Measurements from ENCODE around the gene ARMC2. TPM values are rescaled to one million over a fixed set of nuclear protein-coding genes. Genes with fewer than 3 reads are reported as not detected.

The ARMC2 gene
- total RNA-seq, 1 donor from 2014 or later: 6.9 TPM

- no peak for DNase-seq
- Mint-ChIP-seq H3K4me3 (ENCODE audit: unreplicated experiment) (no peak overlapping the region), H3K27ac (ENCODE audit: unreplicated experiment) (no peak overlapping the region), H3K9me3 (ENCODE audit: unreplicated experiment) (peaks cover 4% of the 10 kb centered on the region), H3K4me1 (ENCODE audit: low read depth, unreplicated experiment) (peaks cover 6% of the 10 kb centered on the region), H3K27me3 (ENCODE audit: unreplicated experiment) (no peaks in the 10 kb centered on the region), H3K36me3 (ENCODE audit: unreplicated experiment) (no peaks in the 10 kb centered on the region)
- no peak for TF ChIP-seq CTCF (IDR thresholded peaks at IDR 0.05; ENCODE audit: partially characterized antibody, unreplicated experiment)
Measured at GRCh38 chr6:108873971-108874370, 25.7 kb downstream of the ARMC2 start.

- no peak for TF ChIP-seq CTCF (IDR thresholded peaks at IDR 0.05; ENCODE audit: partially characterized antibody, unreplicated experiment)
- Mint-ChIP-seq H3K4me3 (ENCODE audit: unreplicated experiment) (no peak overlapping the region), H3K27ac (ENCODE audit: unreplicated experiment) (no peak overlapping the region), H3K9me3 (ENCODE audit: unreplicated experiment) (peaks cover 4% of the 10 kb centered on the region), H3K27me3 (ENCODE audit: unreplicated experiment) (no peaks in the 10 kb centered on the region), H3K36me3 (ENCODE audit: unreplicated experiment) (no peaks in the 10 kb centered on the region), H3K4me1 (ENCODE audit: low read depth, unreplicated experiment) (peaks cover 6% of the 10 kb centered on the region)
- DNase-seq: no peak
Measured at GRCh38 chr6:108874470-108875160, 26.4 kb downstream of the ARMC2 start.

DNA sequence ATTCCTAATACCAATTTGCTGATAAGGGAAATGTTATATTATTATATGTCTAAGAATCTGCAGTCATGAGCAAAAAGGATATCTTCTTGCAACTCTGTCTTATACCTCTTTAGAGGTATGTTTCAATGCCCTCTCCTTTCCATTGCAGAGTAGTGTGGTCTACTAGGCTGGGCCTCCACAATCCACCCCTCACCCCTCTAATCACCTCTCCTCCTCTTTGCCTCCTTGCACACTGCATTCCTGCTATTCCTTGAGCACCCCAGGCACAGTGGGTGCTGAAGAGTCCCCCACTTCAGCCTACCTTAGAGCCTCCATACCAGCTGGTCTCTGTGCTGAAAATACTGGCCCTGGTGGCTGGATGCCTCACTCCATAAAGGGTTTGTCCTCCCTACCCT lies 26.9 kb downstream of the ARMC2 start:
- Mint-ChIP-seq H3K36me3 (ENCODE audit: unreplicated experiment) (no peaks in the 10 kb centered on the region), H3K27me3 (ENCODE audit: unreplicated experiment) (no peaks in the 10 kb centered on the region), H3K9me3 (ENCODE audit: unreplicated experiment) (peaks cover 4% of the 10 kb centered on the region), H3K4me3 (ENCODE audit: unreplicated experiment) (no peak overlapping the region), H3K4me1 (ENCODE audit: low read depth, unreplicated experiment) (peaks cover 6% of the 10 kb centered on the region), H3K27ac (ENCODE audit: unreplicated experiment) (no peak overlapping the region)
- DNase-seq: no peak
- no peak for TF ChIP-seq CTCF (IDR thresholded peaks at IDR 0.05; ENCODE audit: partially characterized antibody, unreplicated experiment)

DNA sequence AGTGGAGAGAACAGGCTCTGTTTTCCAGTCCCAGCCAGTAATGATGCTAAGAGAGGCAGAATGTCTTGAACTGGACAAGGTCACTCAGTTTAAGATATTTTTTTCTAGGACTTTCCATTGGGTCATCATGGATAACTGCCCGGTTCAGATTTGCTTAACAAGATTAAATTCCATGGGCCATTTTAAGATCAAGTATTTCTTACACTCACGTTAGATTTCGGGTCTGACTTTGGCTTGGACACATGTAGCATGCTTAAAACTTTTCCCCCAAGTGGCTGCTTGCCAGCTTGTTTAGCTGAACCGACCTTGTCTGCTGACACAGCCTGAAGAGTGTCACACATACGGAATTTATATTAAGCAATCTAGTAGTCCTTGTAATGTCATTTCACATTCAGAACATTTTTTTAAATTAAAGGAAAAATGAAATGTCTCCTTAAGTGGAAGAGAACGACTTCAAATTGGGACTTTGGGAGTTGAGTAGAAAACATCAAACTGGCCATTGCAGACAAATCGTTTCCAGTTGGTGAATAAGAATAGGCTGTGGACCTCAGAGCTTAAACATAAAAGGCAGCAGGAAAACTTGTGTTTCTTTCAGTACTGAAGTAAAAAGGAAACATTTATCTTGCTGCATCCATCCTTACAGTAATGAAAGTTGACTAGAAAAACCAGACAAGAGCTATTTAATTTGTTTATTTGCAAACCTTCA lies 29.0 kb downstream of the ARMC2 start:
- DNase-seq: no peak
- peaks cover 4% of the 10 kb centered on the region for H3K4me1 Mint-ChIP-seq (ENCODE audit: low read depth, unreplicated experiment)
- H3K27ac Mint-ChIP-seq (ENCODE audit: unreplicated experiment): no peak overlapping the region
- H3K9me3 Mint-ChIP-seq (ENCODE audit: unreplicated experiment): peaks cover 1% of the 10 kb centered on the region
- H3K4me3 Mint-ChIP-seq (ENCODE audit: unreplicated experiment): no peak overlapping the region
- H3K27me3 Mint-ChIP-seq (ENCODE audit: unreplicated experiment): no peaks in the 10 kb centered on the region
- TF ChIP-seq CTCF (IDR thresholded peaks at IDR 0.05; ENCODE audit: partially characterized antibody, unreplicated experiment): no peak
- H3K36me3 Mint-ChIP-seq (ENCODE audit: unreplicated experiment): no peaks in the 10 kb centered on the region

- Mint-ChIP-seq H3K9me3 (ENCODE audit: unreplicated experiment) (peaks cover 1% of the 10 kb centered on the region), H3K27ac (ENCODE audit: unreplicated experiment) (no peak overlapping the region), H3K36me3 (ENCODE audit: unreplicated experiment) (no peaks in the 10 kb centered on the region), H3K27me3 (ENCODE audit: unreplicated experiment) (no peaks in the 10 kb centered on the region), H3K4me3 (ENCODE audit: unreplicated experiment) (no peak overlapping the region), H3K4me1 (ENCODE audit: low read depth, unreplicated experiment) (no peaks in the 10 kb centered on the region)
- TF ChIP-seq CTCF (IDR thresholded peaks at IDR 0.05; ENCODE audit: partially characterized antibody, unreplicated experiment): no peak
- no peak for DNase-seq
Measured at GRCh38 chr6:108878942-108879341, 30.7 kb downstream of the ARMC2 start.

Measured in glutamatergic neuron (in vitro differentiated cells).